ENCODE data around the gene LAMB3.

The LAMB3 gene

DNA sequence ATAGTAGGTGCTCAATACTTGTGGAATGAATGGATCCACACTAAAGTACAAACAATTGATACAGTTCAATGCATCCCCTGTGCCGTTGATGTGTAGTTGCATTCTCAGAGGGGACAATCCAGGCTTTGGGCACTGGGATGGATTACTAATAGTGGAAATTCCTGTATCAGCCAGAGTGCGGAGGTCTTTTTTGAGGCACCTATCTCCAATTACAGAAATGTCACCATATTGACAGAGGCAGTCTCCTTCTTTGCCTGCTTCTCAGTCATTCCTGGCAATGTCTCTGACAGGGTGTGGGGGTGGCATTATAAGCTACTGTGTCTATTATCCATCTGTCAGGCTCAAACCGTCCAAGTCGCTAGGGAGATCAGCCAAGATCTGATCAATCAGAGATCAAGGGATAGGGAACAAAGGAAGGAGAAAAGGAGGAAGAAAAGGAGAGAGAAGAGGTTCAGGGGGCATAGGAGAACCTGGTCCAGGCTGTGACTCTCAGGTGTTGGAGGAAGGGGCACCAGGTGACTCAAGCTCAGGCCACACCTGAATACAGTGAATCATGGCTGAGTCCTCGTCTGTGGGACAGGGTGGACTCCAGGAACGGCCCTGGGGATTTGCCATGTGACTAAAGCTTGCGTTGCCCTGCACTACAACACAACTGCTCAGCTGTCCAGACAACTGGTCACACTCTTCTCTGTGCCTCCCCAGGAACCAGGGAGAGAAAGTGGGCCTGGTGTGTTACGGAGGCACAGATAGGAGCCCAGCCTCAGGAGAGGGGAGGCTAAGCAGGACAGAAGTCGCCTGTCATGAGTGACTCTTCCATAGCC, 3.4 kb upstream of the LAMB3 start:
- CTCF ChIA-PET: interaction anchor here (0.5 kb wide), 1 partner anchor 28 kb away, joined by 3 read pairs; no protein-coding TSS in a partner anchor
- no peaks in the 10 kb centered on the region for H3K9me3 ChIP-seq (ENCODE audit: control insufficient read depth, insufficient read depth, low read depth, low read length)
- peaks cover 12% of the 10 kb centered on the region for H3K4me1 ChIP-seq (ENCODE audit: control insufficient read depth, insufficient read depth, low read length)
- TF ChIP-seq ZNF248 (tag by site-specific recombination; IDR thresholded peaks at IDR 0.05): no peak
- no peak overlapping the region for H3K27ac ChIP-seq (ENCODE audit: extremely low read depth, low read depth, low read length)
- no peaks in the 10 kb centered on the region for H3K36me3 ChIP-seq (ENCODE audit: control insufficient read depth in 2 of 2, insufficient read depth in 1 of 2, low read length in 2 of 2)
- POLR2A ChIA-PET: no interaction called here
- no peak overlapping the region for H3K4me3 ChIP-seq (ENCODE audit: low read depth, low read length)

DNA sequence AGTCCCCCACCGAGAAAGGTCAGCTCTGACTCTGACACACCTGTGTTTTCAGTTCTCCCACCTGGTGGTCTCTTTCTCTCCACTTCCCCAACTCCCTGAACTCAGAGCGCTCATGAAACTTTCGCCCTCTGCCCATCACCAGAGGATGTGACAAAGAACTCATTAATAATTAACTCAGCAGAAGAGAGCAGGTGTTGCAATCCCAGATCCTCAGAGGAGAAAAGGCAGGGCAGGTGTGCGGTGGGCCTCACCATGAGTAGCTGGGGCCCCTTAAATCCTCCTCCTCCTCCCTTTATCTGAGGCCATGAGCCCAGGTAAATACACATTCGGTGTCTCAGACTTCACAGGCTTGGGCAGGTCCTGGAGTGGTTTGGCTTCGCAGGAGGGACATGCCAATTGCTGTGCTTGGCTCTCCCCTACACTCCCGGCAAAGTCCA, 1.7 kb upstream of the LAMB3 start:
- Histone ChIP-seq H3K9me3 (ENCODE audit: control insufficient read depth, insufficient read depth, low read depth, low read length) (no peaks in the 10 kb centered on the region), H3K36me3 (ENCODE audit: control insufficient read depth in 2 of 2, insufficient read depth in 1 of 2, low read length in 2 of 2) (no peaks in the 10 kb centered on the region), H3K27ac (ENCODE audit: extremely low read depth, low read depth, low read length) (no peak overlapping the region), H3K4me3 (ENCODE audit: low read depth, low read length) (no peak overlapping the region), H3K4me1 (ENCODE audit: control insufficient read depth, insufficient read depth, low read length) (peaks cover 13% of the 10 kb centered on the region)
- CTCF ChIA-PET: interaction anchor here (0.5 to 2.4 kb wide), 8 partner anchors 25 to 84 kb away, joined by 3 to 10 read pairs (median 4); no protein-coding TSS in a partner anchor
- POLR2A ChIA-PET: no interaction called here
- TF ChIP-seq ZFP37 (tag by site-specific recombination; IDR thresholded peaks at IDR 0.05) (no peak), ZBTB17 (tag by site-specific recombination; IDR thresholded peaks at IDR 0.05) (no peak), ZNF239 (tag by site-specific recombination; IDR thresholded peaks at IDR 0.05) (no peak), EGR2 (tag by site-specific recombination; IDR thresholded peaks at IDR 0.05; ENCODE audit: low read depth) (no peak), ZNF335 (tag by site-specific recombination; conservative IDR thresholded peaks at IDR 0.05) (no peak), ZNF350 (tag by site-specific recombination; IDR thresholded peaks at IDR 0.05) (no peak), ZNF133 (tag by site-specific recombination; IDR thresholded peaks at IDR 0.05) (no peak)
- TF ChIP-seq, protein P1, sequence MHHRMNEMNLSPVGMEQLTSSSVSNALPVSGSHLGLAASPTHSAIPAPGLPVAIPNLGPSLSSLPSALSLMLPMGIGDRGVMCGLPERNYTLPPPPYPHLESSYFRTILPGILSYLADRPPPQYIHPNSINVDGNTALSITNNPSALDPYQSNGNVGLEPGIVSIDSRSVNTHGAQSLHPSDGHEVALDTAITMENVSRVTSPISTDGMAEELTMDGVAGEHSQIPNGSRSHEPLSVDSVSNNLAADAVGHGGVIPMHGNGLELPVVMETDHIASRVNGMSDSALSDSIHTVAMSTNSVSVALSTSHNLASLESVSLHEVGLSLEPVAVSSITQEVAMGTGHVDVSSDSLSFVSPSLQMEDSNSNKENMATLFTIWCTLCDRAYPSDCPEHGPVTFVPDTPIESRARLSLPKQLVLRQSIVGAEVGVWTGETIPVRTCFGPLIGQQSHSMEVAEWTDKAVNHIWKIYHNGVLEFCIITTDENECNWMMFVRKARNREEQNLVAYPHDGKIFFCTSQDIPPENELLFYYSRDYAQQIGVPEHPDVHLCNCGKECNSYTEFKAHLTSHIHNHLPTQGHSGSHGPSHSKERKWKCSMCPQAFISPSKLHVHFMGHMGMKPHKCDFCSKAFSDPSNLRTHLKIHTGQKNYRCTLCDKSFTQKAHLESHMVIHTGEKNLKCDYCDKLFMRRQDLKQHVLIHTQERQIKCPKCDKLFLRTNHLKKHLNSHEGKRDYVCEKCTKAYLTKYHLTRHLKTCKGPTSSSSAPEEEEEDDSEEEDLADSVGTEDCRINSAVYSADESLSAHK (tag by site-specific recombination; IDR thresholded peaks at IDR 0.05): no peak
- TF ChIP-seq, protein P2, sequence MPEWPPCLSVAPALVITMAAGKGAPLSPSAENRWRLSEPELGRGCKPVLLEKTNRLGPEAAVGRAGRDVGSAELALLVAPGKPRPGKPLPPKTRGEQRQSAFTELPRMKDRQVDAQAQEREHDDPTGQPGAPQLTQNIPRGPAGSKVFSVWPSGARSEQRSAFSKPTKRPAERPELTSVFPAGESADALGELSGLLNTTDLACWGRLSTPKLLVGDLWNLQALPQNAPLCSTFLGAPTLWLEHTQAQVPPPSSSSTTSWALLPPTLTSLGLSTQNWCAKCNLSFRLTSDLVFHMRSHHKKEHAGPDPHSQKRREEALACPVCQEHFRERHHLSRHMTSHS (tag by site-specific recombination; IDR thresholded peaks at IDR 0.05): no peak
- TF ChIP-seq, protein P3, sequence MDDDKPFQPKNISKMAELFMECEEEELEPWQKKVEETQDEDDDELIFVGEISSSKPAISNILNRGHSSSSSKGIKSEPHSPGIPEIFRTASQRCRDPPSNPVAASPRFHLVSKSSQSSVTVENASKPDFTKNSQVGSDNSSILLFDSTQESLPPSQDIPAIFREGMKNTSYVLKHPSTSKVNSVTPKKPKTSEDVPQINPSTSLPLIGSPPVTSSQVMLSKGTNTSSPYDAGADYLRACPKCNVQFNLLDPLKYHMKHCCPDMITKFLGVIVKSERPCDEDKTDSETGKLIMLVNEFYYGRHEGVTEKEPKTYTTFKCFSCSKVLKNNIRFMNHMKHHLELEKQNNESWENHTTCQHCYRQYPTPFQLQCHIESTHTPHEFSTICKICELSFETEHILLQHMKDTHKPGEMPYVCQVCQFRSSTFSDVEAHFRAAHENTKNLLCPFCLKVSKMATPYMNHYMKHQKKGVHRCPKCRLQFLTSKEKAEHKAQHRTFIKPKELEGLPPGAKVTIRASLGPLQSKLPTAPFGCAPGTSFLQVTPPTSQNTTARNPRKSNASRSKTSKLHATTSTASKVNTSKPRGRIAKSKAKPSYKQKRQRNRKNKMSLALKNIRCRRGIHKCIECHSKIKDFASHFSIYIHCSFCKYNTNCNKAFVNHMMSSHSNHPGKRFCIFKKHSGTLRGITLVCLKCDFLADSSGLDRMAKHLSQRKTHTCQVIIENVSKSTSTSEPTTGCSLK (tag by site-specific recombination; IDR thresholded peaks at IDR 0.05): no peak
- TF ChIP-seq, protein P4, sequence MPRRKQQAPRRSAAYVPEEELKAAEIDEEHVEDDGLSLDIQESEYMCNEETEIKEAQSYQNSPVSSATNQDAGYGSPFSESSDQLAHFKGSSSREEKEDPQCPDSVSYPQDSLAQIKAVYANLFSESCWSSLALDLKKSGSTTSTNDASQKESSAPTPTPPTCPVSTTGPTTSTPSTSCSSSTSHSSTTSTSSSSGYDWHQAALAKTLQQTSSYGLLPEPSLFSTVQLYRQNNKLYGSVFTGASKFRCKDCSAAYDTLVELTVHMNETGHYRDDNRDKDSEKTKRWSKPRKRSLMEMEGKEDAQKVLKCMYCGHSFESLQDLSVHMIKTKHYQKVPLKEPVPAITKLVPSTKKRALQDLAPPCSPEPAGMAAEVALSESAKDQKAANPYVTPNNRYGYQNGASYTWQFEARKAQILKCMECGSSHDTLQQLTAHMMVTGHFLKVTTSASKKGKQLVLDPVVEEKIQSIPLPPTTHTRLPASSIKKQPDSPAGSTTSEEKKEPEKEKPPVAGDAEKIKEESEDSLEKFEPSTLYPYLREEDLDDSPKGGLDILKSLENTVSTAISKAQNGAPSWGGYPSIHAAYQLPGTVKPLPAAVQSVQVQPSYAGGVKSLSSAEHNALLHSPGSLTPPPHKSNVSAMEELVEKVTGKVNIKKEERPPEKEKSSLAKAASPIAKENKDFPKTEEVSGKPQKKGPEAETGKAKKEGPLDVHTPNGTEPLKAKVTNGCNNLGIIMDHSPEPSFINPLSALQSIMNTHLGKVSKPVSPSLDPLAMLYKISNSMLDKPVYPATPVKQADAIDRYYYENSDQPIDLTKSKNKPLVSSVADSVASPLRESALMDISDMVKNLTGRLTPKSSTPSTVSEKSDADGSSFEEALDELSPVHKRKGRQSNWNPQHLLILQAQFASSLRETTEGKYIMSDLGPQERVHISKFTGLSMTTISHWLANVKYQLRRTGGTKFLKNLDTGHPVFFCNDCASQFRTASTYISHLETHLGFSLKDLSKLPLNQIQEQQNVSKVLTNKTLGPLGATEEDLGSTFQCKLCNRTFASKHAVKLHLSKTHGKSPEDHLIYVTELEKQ (tag by site-specific recombination; IDR thresholded peaks at IDR 0.05; ENCODE audit: borderline replicate concordance): no peak

All from HEK293 (cell line).